IMR-90 (cell line): ENCODE results near the gene HNRNPR. TPM values are rescaled to one million over a fixed set of nuclear protein-coding genes. Genes with fewer than 3 reads are reported as not detected.

Experiments
- ATAC-seq: fragments of 200-7000 bp; cut with Tn5 transposase; 2 replicates; pipeline ENCODE4 v1.9.1; 2020; ENCODE audit warnings: low read depth, mild to moderate bottlenecking, moderate library complexity
- BruUV-seq: library from RNA; stranded (reverse); fragments of 400-500 nt; replicated peaks from 2 replicates; lab custom pipeline; 2021; lab: Mats Ljungman, UMichigan
- CTCF ChIA-PET: fragments of 300-600 bp; formaldehyde crosslinking; extraction: SDS; loops from one replicate; lab custom pipeline; 2021; ENCODE audit warnings: antibody characterized with exemption; lab: Yijun Ruan, JAX
- POLR2A ChIA-PET: fragments of 300-600 bp; sonication (Branson Sonifier 250); formaldehyde crosslinking; loops from one replicate; lab custom pipeline; 2022; ENCODE audit warnings: antibody characterized with exemption; ENCODE audit not compliant: unreplicated experiment; lab: Charles Lee
- DNase-seq: peaks from one replicate; pipeline ENCODE4 v3.0.0; 2013
- H2AFZ ChIP-seq: replicated peaks from 2 replicates; pipeline ENCODE3; 2013; ENCODE audit warnings: low read length, mild to moderate bottlenecking; ENCODE audit not compliant: poor library complexity
- H2AK5ac ChIP-seq: 2 replicates; pipeline ENCODE4 v1.6.1; 2013; ENCODE audit warnings: low read depth, low read length, inconsistent platforms
- H2AK9ac ChIP-seq: replicated peaks from 2 replicates; pipeline ENCODE3; 2013; ENCODE audit warnings: mild to moderate bottlenecking, low read depth, low read length, moderate library complexity; ENCODE audit not compliant: poor library complexity
- H2BK120ac ChIP-seq: 2 replicates; pipeline ENCODE4 v1.6.1; 2013; ENCODE audit warnings: low read depth, low read length, inconsistent platforms
- H2BK15ac ChIP-seq: 3 replicates; pipeline ENCODE4 v1.6.1; 2013; ENCODE audit warnings: low read depth, low read length, inconsistent platforms
- H2BK20ac ChIP-seq: 2 replicates; pipeline ENCODE4 v1.6.1; 2013; ENCODE audit warnings: low read depth, mild to moderate bottlenecking, inconsistent platforms, low read length, moderate library complexity
- H2BK5ac ChIP-seq: 2 replicates; pipeline ENCODE4 v1.6.1; 2013; ENCODE audit warnings: mild to moderate bottlenecking, low read depth, low read length, inconsistent platforms; ENCODE audit not compliant: poor library complexity, severe bottlenecking
- H3K14ac ChIP-seq: replicated peaks from 2 replicates; pipeline ENCODE4 v1.6.1; 2013; ENCODE audit warnings: low read depth, low read length, inconsistent platforms
- H3K18ac ChIP-seq: 2 replicates; pipeline ENCODE4 v1.6.1; 2013; ENCODE audit warnings: low read depth, low read length, control low read depth
- H3K23ac ChIP-seq: 2 replicates; pipeline ENCODE4 v1.6.1; 2013; ENCODE audit warnings: low read depth, low read length, inconsistent platforms
- H3K27ac ChIP-seq: 2 replicates; pipeline ENCODE4 v1.5.1; 2013; ENCODE audit warnings: mild to moderate bottlenecking, control low read depth, low read length; ENCODE audit not compliant: insufficient read depth
- H3K27me3 ChIP-seq: 2 replicates; pipeline ENCODE4 v1.6.1; 2013; ENCODE audit warnings: low read length; ENCODE audit not compliant: control insufficient read depth, insufficient read depth
- H3K36me3 ChIP-seq: 2 replicates; pipeline ENCODE4 v1.6.1; 2013; ENCODE audit warnings: low read length, mixed read lengths; ENCODE audit not compliant: control insufficient read depth, insufficient read depth
- H3K4ac ChIP-seq: 2 replicates; pipeline ENCODE4 v1.6.1; 2013; ENCODE audit warnings: low read depth, low read length, inconsistent platforms
- H3K4me1 ChIP-seq: 2 replicates; pipeline ENCODE4 v1.6.1; 2013; ENCODE audit warnings: low read length, mixed read lengths; ENCODE audit not compliant: control insufficient read depth, insufficient read depth
- H3K4me2 ChIP-seq: 2 replicates; pipeline ENCODE4 v1.6.1; 2013; ENCODE audit warnings: low read depth, mild to moderate bottlenecking, control low read depth, low read length, moderate library complexity
- H3K4me3 ChIP-seq: 2 replicates; pipeline ENCODE4 v1.5.1; 2013; ENCODE audit warnings: low read depth, mild to moderate bottlenecking, control low read depth, low read length, moderate library complexity; ENCODE audit not compliant: insufficient read depth
- H3K56ac ChIP-seq: 2 replicates; pipeline ENCODE4 v1.6.1; 2013; ENCODE audit warnings: low read length, inconsistent platforms; ENCODE audit not compliant: insufficient read depth; ENCODE audit errors: extremely low read depth
- H3K79me1 ChIP-seq, 2 experiments: 2 replicates each; pipeline ENCODE4 v1.6.1; 2013; ENCODE audit warnings: low read length in 2 of 2, inconsistent platforms in 1 of 2, low read depth in 1 of 2
- H3K9ac ChIP-seq: 2 replicates; pipeline ENCODE4 v1.6.1; 2013; ENCODE audit warnings: low read depth, low read length, control low read depth
- H3K9me1 ChIP-seq: 2 replicates; pipeline ENCODE4 v1.6.1; 2013; ENCODE audit warnings: low read length, inconsistent platforms; ENCODE audit not compliant: insufficient read depth
- H3K9me3 ChIP-seq: 2 replicates; pipeline ENCODE4 v1.6.1; 2013; ENCODE audit warnings: low read length; ENCODE audit not compliant: control insufficient read depth, insufficient read depth
- H4K20me1 ChIP-seq: 2 replicates; pipeline ENCODE4 v1.6.1; 2013; ENCODE audit warnings: low read length, inconsistent platforms; ENCODE audit not compliant: insufficient read depth
- H4K5ac ChIP-seq: 2 replicates; pipeline ENCODE4 v1.6.1; 2013; ENCODE audit warnings: mild to moderate bottlenecking, low read depth, low read length, control low read depth
- H4K8ac ChIP-seq, 2 experiments: 2 replicates each; pipeline ENCODE4 v1.6.1; 2013; ENCODE audit warnings: low read depth in 2 of 2, low read length in 2 of 2, control low read depth in 1 of 2, inconsistent platforms in 1 of 2
- H4K91ac ChIP-seq: 2 replicates; pipeline ENCODE4 v1.6.1; 2013; ENCODE audit warnings: low read depth, low read length, inconsistent platforms; ENCODE audit not compliant: insufficient read depth
- BHLHE40 ChIP-seq: fragments of 150-350 bp; IDR thresholded peaks from 2 replicates; pipeline ENCODE4 v1.6.1; 2016; ENCODE audit warnings: mild to moderate bottlenecking, low read depth, low read length
- CEBPB ChIP-seq: IDR thresholded peaks from 2 replicates; pipeline ENCODE4 v1.6.1; 2012; ENCODE audit warnings: low read depth, low read length, improper control_type of control experiment
- CTCF ChIP-seq: conservative IDR thresholded peaks from 2 replicates; pipeline ENCODE4 v1.5.1; 2012; ENCODE audit warnings: mild to moderate bottlenecking, low read depth, low read length, improper control_type of control experiment
- ELK1 ChIP-seq: fragments of 150-350 bp; IDR thresholded peaks from 2 replicates; pipeline ENCODE4 v1.6.1; 2016; ENCODE audit warnings: low read depth, mild to moderate bottlenecking, low read length, moderate library complexity, borderline replicate concordance
- FOS ChIP-seq: fragments of 150-350 bp; IDR thresholded peaks from 2 replicates; pipeline ENCODE4 v1.6.1; 2016; ENCODE audit warnings: low read depth, low read length
- MAFK ChIP-seq: IDR thresholded peaks from 2 replicates; pipeline ENCODE4 v1.6.1; 2012; ENCODE audit warnings: low read depth, low read length, improper control_type of control experiment
- MAZ ChIP-seq: IDR thresholded peaks from 2 replicates; pipeline ENCODE4 v1.6.1; 2012; ENCODE audit warnings: low read depth, mild to moderate bottlenecking, low read length, improper control_type of control experiment, moderate library complexity, borderline replicate concordance
- MXI1 ChIP-seq: IDR thresholded peaks from 2 replicates; pipeline ENCODE4 v1.6.1; 2012; ENCODE audit warnings: low read depth, mild to moderate bottlenecking, low read length, moderate library complexity, borderline replicate concordance
- NFE2L2 ChIP-seq: fragments of 150-350 bp; IDR thresholded peaks from 2 replicates; pipeline ENCODE4 v1.6.1; 2016; ENCODE audit warnings: low read depth, mild to moderate bottlenecking, low read length
- POLR2A ChIP-seq: IDR thresholded peaks from 2 replicates; pipeline ENCODE4 v1.6.1; 2012; ENCODE audit warnings: mild to moderate bottlenecking, low read depth, low read length
- RAD21 ChIP-seq: IDR thresholded peaks from 2 replicates; pipeline ENCODE4 v1.6.1; 2012; ENCODE audit warnings: low read length, improper control_type of control experiment
- RCOR1 ChIP-seq: IDR thresholded peaks from 2 replicates; pipeline ENCODE4 v1.6.1; 2012; ENCODE audit warnings: mild to moderate bottlenecking, low read length, improper control_type of control experiment; ENCODE audit not compliant: insufficient replicate concordance
- RFX5 ChIP-seq: IDR thresholded peaks from 2 replicates; pipeline ENCODE4 v1.8.0; 2012; ENCODE audit warnings: low read depth, mild to moderate bottlenecking, low read length, moderate library complexity
- SMC3 ChIP-seq: fragments of 150-350 bp; IDR thresholded peaks from 2 replicates; pipeline ENCODE4 v1.6.1; 2016; ENCODE audit warnings: low read depth, mild to moderate bottlenecking, antibody characterized with exemption, low read length, moderate library complexity
- USF2 ChIP-seq: fragments of 150-350 bp; IDR thresholded peaks from 2 replicates; pipeline ENCODE4 v1.6.1; 2017; ENCODE audit warnings: mild to moderate bottlenecking, antibody characterized with exemption, low read length, low read depth
- WGBS, 2 experiments: methylation state at CpG; one replicate each; pipeline versions ENCODE4 v1.1.5 to v1.1.7; 2013; ENCODE audit warnings: missing lambda C conversion rate in 2 of 2; ENCODE audit not compliant: insufficient read length in 1 of 2; ENCODE audit errors: extremely low coverage in 2 of 2; 5-methylcytosine and 5-hydroxymethylcytosine counted together
- dilution Hi-C: fragments of 300-500 bp; cut with HindIII; formaldehyde crosslinking; loops from one replicate; pipeline ENCODE4 v1.14.3; 2018; ENCODE audit warnings: low sequenced_read_pairs; ENCODE audit not compliant: unreplicated experiment
- in situ Hi-C: fragments of 300-500 bp; cut with MboI; formaldehyde crosslinking; loops from 3 replicates; pipeline ENCODE4 v1.14.3; 2019; ENCODE audit warnings: low sequenced_read_pairs, inconsistent platforms, mixed read lengths
- intact Hi-C: fragments of 100-400 bp; cut with micrococcal nuclease; formaldehyde crosslinking; loops from 2 replicates; pipeline ENCODE4 v1.10.0; 2022
- polyA plus RNA-seq, 3 experiments: library from polyadenylated mRNA; depleted of rRNA; stranded (reverse); fragments of >200 nt; gene quantifications; 2 replicates each; pipeline ENCODE4 v1.2.3, GENCODE V29; 2012; ENCODE audit warnings: low replicate concordance in 1 of 3
- total RNA-seq: library from RNA; depleted of rRNA; stranded (reverse); fragments of >200 nt; gene quantifications from 2 replicates; pipeline ENCODE4 v1.2.3, GENCODE V29; 2012

The HNRNPR gene
- total and polyA plus RNA-seq, 2 of the 4 experiments (the other 2 are of a cell fraction): 99.7 to 111 TPM

GRCh38 chr1:23367451-23367790 is 23.3 kb upstream of the HNRNPR start:
- TF ChIP-seq SMC3 (no peak), MAZ (no peak), RCOR1 (no peak), RFX5 (no peak), BHLHE40 (no peak), NFE2L2 (no peak), USF2 (no peak), CTCF (no peak), FOS (no peak), ELK1 (no peak), RAD21 (no peak), CEBPB (no peak), MXI1 (no peak), POLR2A (no peak), MAFK (no peak)
- in situ Hi-C loops (no loop called here), intact Hi-C loops (no loop called here), dilution Hi-C loops (no loop called here)
- Histone ChIP-seq H2BK15ac (no peak overlapping the region), H2BK120ac (no peak overlapping the region), H4K20me1 (no peaks in the 10 kb centered on the region), H3K56ac (peak overlapping the region; percentile 56), H3K4ac (peak overlapping the region; percentile 78), H3K4me3 (peak overlapping the region; percentile 62), H3K18ac (peak overlapping the region; percentile 9; the same call in 1 of the 2 replicates), H4K8ac (peak overlapping the region; percentile 44 to 83; a peak in 3 of 4 replicates), H3K36me3 (peaks cover 27% of the 10 kb centered on the region), H3K4me1 (peaks cover 15% of the 10 kb centered on the region), H3K9me3 (peaks cover 18% of the 10 kb centered on the region), H2AK5ac (peak overlapping the region; percentile 75; the same call in 1 of the 2 replicates), H3K4me2 (peak overlapping the region; percentile 86), H2AFZ (peak overlapping the region; percentile 92), H3K14ac (peak overlapping the region; percentile 85), H2AK9ac (peak overlapping the region; percentile 59), H2BK20ac (0 out of 2 replicates have a peak overlapping the region, but pooled peaks have one; percentile 4), H4K5ac (peak overlapping the region; percentile 35), H3K27ac (peak overlapping the region; percentile 75; the same call in 1 of the 2 replicates), H3K23ac (peak overlapping the region; percentile 80; the same call in 1 of the 2 replicates), H3K27me3 (no peaks in the 10 kb centered on the region), H3K9me1 (peaks cover 9% of the 10 kb centered on the region), H4K91ac (peak overlapping the region; percentile 49), H3K9ac (peak overlapping the region; percentile 83), H3K79me1 (peaks cover 37 to 54% of the 10 kb centered on the region in 2 experiments), H2BK5ac (peak overlapping the region; percentile 71)
- ATAC-seq: no peak
- ChIA-PET POLR2A (interaction anchor here (0.8 kb wide), 1 partner anchor 36 kb away, joined by 4 read pairs; no protein-coding TSS in a partner anchor), CTCF (interaction anchor here (1.7 kb wide), 1 partner anchor 36 kb away, joined by 7 read pairs; no protein-coding TSS in a partner anchor)
- BruUV-seq: no TSS peak
- no CpG with 5 or more reads among the region's 9 CpGs for WGBS, 2 experiments
- no peak for DNase-seq
